Panc1 (cell line): ENCODE results near the gene P2RX4. TPM values are rescaled to one million over a fixed set of nuclear protein-coding genes. Genes with fewer than 3 reads are reported as not detected.

Source experiments
- ATAC-seq: fragments of 200-7000 bp; cut with Tn5 transposase; 2 replicates; pipeline ENCODE4 v1.9.1; 2020; ENCODE audit warnings: mild to moderate bottlenecking, moderate library complexity
- Bru-seq: library from RNA; stranded (reverse); fragments of 400-500 nt; gene quantifications from one replicate; lab custom pipeline; 2021; lab: Mats Ljungman, UMichigan
- BruChase-seq, 2 experiments: library from RNA; stranded (reverse); fragments of 400-500 nt; gene quantifications; one replicate each; lab custom pipeline; 2021; lab: Mats Ljungman, UMichigan
- BruUV-seq: library from RNA; stranded (reverse); fragments of 400-500 nt; replicated peaks from 2 replicates; lab custom pipeline; 2021; lab: Mats Ljungman, UMichigan
- CTCF ChIA-PET: fragments of 300-600 bp; sonication (Branson Sonifier 250); formaldehyde crosslinking; loops from one replicate; lab custom pipeline; 2022; ENCODE audit warnings: antibody characterized with exemption; lab: Charles Lee
- POLR2A ChIA-PET: fragments of 300-600 bp; sonication (Branson Sonifier 250); formaldehyde crosslinking; loops from one replicate; lab custom pipeline; 2022; ENCODE audit warnings: antibody characterized with exemption; lab: Charles Lee
- DNase-seq: peaks from one replicate; pipeline ENCODE4 v3.0.0-alpha.2; 2010; ENCODE audit warnings: low read depth, low spot score
- H3K27ac ChIP-seq: 2 replicates; pipeline ENCODE4 v1.5.1; 2011; ENCODE audit warnings: mild to moderate bottlenecking, low read length, inconsistent platforms
- H3K27me3 ChIP-seq: fragments of 200-500 bp; sonication (Bioruptor generic); 2 replicates; pipeline ENCODE4 v1.6.0; 2014; ENCODE audit warnings: low read length, inconsistent platforms; ENCODE audit not compliant: control insufficient read depth, insufficient read depth
- H3K36me3 ChIP-seq: fragments of 200-500 bp; sonication (Bioruptor generic); 2 replicates; pipeline ENCODE4 v1.5.1; 2014; ENCODE audit warnings: inconsistent platforms, mild to moderate bottlenecking, low read length, moderate library complexity; ENCODE audit not compliant: control insufficient read depth, insufficient read depth
- H3K4me1 ChIP-seq: 2 replicates; pipeline ENCODE4 v1.5.1; 2011; ENCODE audit warnings: inconsistent platforms, mild to moderate bottlenecking, low read length, moderate library complexity; ENCODE audit not compliant: control insufficient read depth, insufficient read depth
- H3K4me3 ChIP-seq, 2 experiments: 2 replicates each; pipeline ENCODE4 v1.5.1; 2011 to 2012; ENCODE audit warnings: low read depth in 2 of 2, low read length in 2 of 2, mild to moderate bottlenecking in 2 of 2, inconsistent platforms in 1 of 2, moderate library complexity in 1 of 2
- H3K9me3 ChIP-seq: fragments of 200-500 bp; sonication (Bioruptor generic); 2 replicates; pipeline ENCODE4 v1.5.1; 2014; ENCODE audit warnings: low read depth, mild to moderate bottlenecking, inconsistent platforms, low read length, moderate library complexity; ENCODE audit not compliant: control insufficient read depth, insufficient read depth
- POLR2AphosphoS5 ChIP-seq: IDR thresholded peaks from 2 replicates; pipeline ENCODE4 v1.6.1; 2012; ENCODE audit warnings: mild to moderate bottlenecking, low read depth, low read length, moderate library complexity
- SIN3A ChIP-seq: IDR thresholded peaks from 2 replicates; pipeline ENCODE4 v1.6.1; 2012; ENCODE audit warnings: low read depth, mild to moderate bottlenecking, low read length, moderate library complexity, borderline replicate concordance; ENCODE audit not compliant: insufficient read depth
- TCF7L2 ChIP-seq: IDR thresholded peaks from 2 replicates; pipeline ENCODE4 v1.6.1; 2011; ENCODE audit warnings: mild to moderate bottlenecking, low read depth, low read length, inconsistent platforms
- in situ Hi-C: cut with HindIII; loops from 2 replicates; pipeline ENCODE4 v1.10.0; 2016; ENCODE audit warnings: low sequenced_read_pairs, low pct_unique_long_range_greater_than_20kb
- intact Hi-C: fragments of 100-400 bp; cut with micrococcal nuclease; formaldehyde crosslinking; loops from one replicate; pipeline ENCODE4 v1.10.0; 2022; ENCODE audit not compliant: unreplicated experiment
- long read RNA-seq: library from polyadenylated mRNA; unstranded; transcript quantifications from one replicate; pipeline ENCODE4 v2.0.0, GENCODE V29; 2021; ENCODE audit not compliant: unreplicated experiment
- polyA plus RNA-seq: library from polyadenylated mRNA; unstranded; fragments of >200 nt; gene quantifications from one replicate; pipeline ENCODE4 v1.2.1, GENCODE V29; 2012; ENCODE audit warnings: missing spikeins; ENCODE audit not compliant: insufficient read length
- total RNA-seq: library from RNA; stranded (reverse); gene quantifications from one replicate; pipeline ENCODE4 v1.2.1, GENCODE V29; 2021; ENCODE audit not compliant: unreplicated experiment
- TF ChIP-seq, protein P1 (sequence below): fragments of 450-650 bp; IDR thresholded peaks from 2 replicates; pipeline ENCODE4 v1.5.1; 2017; ENCODE audit warnings: mild to moderate bottlenecking
- TF ChIP-seq, protein P2 (sequence below), 2 experiments: IDR thresholded peaks; 2 replicates each; pipeline ENCODE4 v1.6.1; 2011 to 2012; ENCODE audit warnings: low read depth in 2 of 2, control low read depth in 1 of 2, low read length in 1 of 2, mild to moderate bottlenecking in 1 of 2, moderate library complexity in 1 of 2; ENCODE audit not compliant: insufficient read depth in 1 of 2

Gene P2RX4, protein sequence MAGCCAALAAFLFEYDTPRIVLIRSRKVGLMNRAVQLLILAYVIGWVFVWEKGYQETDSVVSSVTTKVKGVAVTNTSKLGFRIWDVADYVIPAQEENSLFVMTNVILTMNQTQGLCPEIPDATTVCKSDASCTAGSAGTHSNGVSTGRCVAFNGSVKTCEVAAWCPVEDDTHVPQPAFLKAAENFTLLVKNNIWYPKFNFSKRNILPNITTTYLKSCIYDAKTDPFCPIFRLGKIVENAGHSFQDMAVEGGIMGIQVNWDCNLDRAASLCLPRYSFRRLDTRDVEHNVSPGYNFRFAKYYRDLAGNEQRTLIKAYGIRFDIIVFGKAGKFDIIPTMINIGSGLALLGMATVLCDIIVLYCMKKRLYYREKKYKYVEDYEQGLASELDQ
- total RNA-seq (12.4 TPM), Bru-seq, nascent RNA (percentile 52 among the genes with signal in this experiment), BruChase-seq, experiment 1, labeled RNA remaining after a 2-hour chase (percentile 51 among the genes with signal in this experiment), BruChase-seq, experiment 2, labeled RNA remaining after a 6-hour chase (percentile 51 among the genes with signal in this experiment)
- 20.5 TPM for polyA plus RNA-seq
- long read RNA-seq, transcript P2RX4-202 (12 exons, 2,032 nt): major isoform, 25 of 35 reads
- long read RNA-seq, partial matches to known transcripts: 0 of 35 reads
- long read RNA-seq, other reads (novel, unspliced or antisense): 6 of 35 reads

DNA sequence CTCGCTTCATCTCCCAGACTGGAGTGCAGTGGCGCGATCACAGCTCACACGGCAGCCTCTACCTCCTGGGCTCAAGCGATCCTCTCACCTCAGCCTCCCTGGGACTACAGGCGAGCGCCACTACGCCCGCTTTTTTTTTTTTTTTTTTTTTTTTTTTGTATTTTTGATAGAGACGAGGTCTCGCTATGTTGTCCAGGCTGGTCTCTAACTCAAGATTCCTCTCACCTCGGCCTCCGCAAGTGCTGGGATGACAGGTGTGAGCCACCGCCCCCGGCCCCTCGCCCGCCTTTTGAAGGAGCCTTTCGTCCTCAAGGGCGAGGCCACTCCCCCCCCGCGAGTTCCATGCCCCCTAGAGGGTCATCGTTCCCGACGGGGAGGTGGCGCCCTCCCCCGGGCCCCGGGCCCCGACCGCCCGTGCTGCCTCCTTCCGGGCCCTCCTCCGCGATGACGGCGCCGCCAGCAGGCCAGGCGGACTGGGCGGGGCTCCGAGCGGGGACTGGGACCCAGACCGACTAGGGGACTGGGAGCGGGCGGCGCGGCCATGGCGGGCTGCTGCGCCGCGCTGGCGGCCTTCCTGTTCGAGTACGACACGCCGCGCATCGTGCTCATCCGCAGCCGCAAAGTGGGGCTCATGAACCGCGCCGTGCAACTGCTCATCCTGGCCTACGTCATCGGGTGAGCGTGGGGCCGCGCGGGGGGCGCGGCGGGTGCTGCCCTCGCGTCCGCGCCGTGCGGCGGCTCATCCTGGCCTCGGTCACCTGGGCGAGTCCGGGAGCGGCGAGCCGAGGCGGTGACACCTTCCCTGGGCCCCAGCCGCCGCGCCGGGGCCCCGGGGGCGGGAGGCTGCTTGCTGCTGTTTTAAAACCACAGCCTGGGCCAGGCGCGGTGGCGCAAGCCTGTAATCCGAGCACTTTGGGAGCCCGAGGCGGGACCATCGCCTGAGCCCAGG is at the start of gene P2RX4:
Gene P2RX4 (plus strand): TSS at position 506 of the 949 bp plus-strand sequence. CDS start 36 bp downstream, at position 542.
- Histone ChIP-seq H3K27me3 (no peaks in the 10 kb centered on the region; the same call in 1 of the 2 replicates), H3K9me3 (no peaks in the 10 kb centered on the region), H3K27ac (peak within 1 kb of the TSS; percentile 76), H3K36me3 (no peaks in the 10 kb centered on the region), H3K4me1 (no peaks in the 10 kb centered on the region), H3K4me3 (peak within 1 kb of the TSS; percentile 66 to 73)
- ATAC-seq: peak; percentile 98
- in situ Hi-C loops (no loop called here), intact Hi-C loops (no loop called here)
- TF ChIP-seq, protein P1, sequence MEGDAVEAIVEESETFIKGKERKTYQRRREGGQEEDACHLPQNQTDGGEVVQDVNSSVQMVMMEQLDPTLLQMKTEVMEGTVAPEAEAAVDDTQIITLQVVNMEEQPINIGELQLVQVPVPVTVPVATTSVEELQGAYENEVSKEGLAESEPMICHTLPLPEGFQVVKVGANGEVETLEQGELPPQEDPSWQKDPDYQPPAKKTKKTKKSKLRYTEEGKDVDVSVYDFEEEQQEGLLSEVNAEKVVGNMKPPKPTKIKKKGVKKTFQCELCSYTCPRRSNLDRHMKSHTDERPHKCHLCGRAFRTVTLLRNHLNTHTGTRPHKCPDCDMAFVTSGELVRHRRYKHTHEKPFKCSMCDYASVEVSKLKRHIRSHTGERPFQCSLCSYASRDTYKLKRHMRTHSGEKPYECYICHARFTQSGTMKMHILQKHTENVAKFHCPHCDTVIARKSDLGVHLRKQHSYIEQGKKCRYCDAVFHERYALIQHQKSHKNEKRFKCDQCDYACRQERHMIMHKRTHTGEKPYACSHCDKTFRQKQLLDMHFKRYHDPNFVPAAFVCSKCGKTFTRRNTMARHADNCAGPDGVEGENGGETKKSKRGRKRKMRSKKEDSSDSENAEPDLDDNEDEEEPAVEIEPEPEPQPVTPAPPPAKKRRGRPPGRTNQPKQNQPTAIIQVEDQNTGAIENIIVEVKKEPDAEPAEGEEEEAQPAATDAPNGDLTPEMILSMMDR: peak; percentile 79; the same call in 1 of the 2 replicates
- TF ChIP-seq POLR2AphosphoS5: peak; percentile 64
- no peak for TF ChIP-seq SIN3A
- TF ChIP-seq TCF7L2: no peak
- TF ChIP-seq, protein P2, sequence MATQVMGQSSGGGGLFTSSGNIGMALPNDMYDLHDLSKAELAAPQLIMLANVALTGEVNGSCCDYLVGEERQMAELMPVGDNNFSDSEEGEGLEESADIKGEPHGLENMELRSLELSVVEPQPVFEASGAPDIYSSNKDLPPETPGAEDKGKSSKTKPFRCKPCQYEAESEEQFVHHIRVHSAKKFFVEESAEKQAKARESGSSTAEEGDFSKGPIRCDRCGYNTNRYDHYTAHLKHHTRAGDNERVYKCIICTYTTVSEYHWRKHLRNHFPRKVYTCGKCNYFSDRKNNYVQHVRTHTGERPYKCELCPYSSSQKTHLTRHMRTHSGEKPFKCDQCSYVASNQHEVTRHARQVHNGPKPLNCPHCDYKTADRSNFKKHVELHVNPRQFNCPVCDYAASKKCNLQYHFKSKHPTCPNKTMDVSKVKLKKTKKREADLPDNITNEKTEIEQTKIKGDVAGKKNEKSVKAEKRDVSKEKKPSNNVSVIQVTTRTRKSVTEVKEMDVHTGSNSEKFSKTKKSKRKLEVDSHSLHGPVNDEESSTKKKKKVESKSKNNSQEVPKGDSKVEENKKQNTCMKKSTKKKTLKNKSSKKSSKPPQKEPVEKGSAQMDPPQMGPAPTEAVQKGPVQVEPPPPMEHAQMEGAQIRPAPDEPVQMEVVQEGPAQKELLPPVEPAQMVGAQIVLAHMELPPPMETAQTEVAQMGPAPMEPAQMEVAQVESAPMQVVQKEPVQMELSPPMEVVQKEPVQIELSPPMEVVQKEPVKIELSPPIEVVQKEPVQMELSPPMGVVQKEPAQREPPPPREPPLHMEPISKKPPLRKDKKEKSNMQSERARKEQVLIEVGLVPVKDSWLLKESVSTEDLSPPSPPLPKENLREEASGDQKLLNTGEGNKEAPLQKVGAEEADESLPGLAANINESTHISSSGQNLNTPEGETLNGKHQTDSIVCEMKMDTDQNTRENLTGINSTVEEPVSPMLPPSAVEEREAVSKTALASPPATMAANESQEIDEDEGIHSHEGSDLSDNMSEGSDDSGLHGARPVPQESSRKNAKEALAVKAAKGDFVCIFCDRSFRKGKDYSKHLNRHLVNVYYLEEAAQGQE (IDR thresholded peaks at IDR 0.05; ENCODE audit: insufficient read depth in 1 of 2, low read depth in 2 of 2, low read length in 1 of 2): 0 out of 4 replicates have a peak, but pooled peaks of 1 of the 2 experiments have one; percentile 8
- ChIA-PET POLR2A (interaction anchor here (0.7 kb wide), 1 partner anchor 40 kb away, joined by 3 read pairs; no protein-coding TSS in a partner anchor), CTCF (no interaction called here)
- no TSS peak for BruUV-seq
- DNase-seq: no peak

DNA sequence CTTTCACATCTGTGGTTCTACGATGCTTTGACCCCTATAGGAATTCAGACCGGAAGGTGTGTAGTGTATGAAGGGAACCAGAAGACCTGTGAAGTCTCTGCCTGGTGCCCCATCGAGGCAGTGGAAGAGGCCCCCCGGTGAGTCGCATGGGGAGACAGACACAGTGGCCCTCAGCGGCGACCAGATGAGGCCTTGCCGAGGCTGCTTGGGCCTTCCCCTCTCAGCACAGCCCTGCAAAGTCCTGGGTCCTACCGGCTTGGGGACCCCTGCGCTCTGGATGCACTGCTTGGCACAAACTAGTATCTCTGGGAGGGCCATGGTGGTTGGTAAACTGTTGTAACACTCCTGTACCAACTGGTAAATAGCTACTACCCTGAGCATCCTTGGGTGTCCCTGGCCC is 47.5 kb upstream of the P2RX4 start:
- H3K4me1 ChIP-seq: no peaks in the 10 kb centered on the region
- CTCF ChIA-PET: no interaction called here
- H3K27me3 ChIP-seq: no peaks in the 10 kb centered on the region
- ATAC-seq (no peak), DNase-seq (no peak)
- BruUV-seq: no TSS peak
- intact Hi-C loops: no loop called here
- TF ChIP-seq, protein P2 (IDR thresholded peaks at IDR 0.05; ENCODE audit: insufficient read depth in 1 of 2, low read depth in 2 of 2, low read length in 1 of 2): no peak
- TF ChIP-seq TCF7L2: no peak
- TF ChIP-seq, protein P1: no peak
- no peak overlapping the region for H3K27ac ChIP-seq
- H3K4me3 ChIP-seq: no peak overlapping the region
- H3K9me3 ChIP-seq: 0 out of 2 replicates have a peak, but pooled peaks cover 4% of the 10 kb centered on the region
- in situ Hi-C loops: no loop called here
- H3K36me3 ChIP-seq: no peaks in the 10 kb centered on the region
- POLR2A ChIA-PET: no interaction called here
